H1 (cell line): ENCODE data around the gene GLRA1. TPM values are rescaled to one million over a fixed set of nuclear protein-coding genes. Genes with fewer than 3 reads are reported as not detected.

Source experiments
- CTCF ChIA-PET: fragments of 300-600 bp; sonication (Branson Sonifier 250); formaldehyde crosslinking; loops from one replicate; lab custom pipeline; 2021; ENCODE audit not compliant: partially characterized antibody; lab: Charles Lee
- POLR2A ChIA-PET: fragments of 300-600 bp; sonication (Branson Sonifier 250); formaldehyde crosslinking; loops from one replicate; lab custom pipeline; 2021; ENCODE audit warnings: inconsistent platforms; ENCODE audit not compliant: partially characterized antibody; lab: Charles Lee
- DNase-seq, 2 experiments: peaks; one replicate each; pipeline versions ENCODE4 v3.0.0 to v3.0.0-alpha.2; 2010 to 2022; ENCODE audit warnings: low spot score in 2 of 2, low read depth in 1 of 2, mixed read lengths in 1 of 2
- FAIRE-seq: peaks from 2 replicates; lab custom pipeline; 2011; peaks lifted over from hg19 to GRCh38; lab: Jason Lieb, UNC
- H2AFZ ChIP-seq: 2 replicates; pipeline ENCODE4 v1.8.1; 2012; ENCODE audit warnings: low read length, inconsistent platforms
- H2AK5ac ChIP-seq: 2 replicates; pipeline ENCODE4 v1.6.1; 2013; ENCODE audit warnings: low read depth, low read length
- H2BK120ac ChIP-seq: replicated peaks from 2 replicates; pipeline ENCODE3; 2013; ENCODE audit warnings: low read depth, low read length, inconsistent platforms
- H2BK12ac ChIP-seq: 2 replicates; pipeline ENCODE4 v1.6.1; 2013; ENCODE audit warnings: low read depth, low read length
- H2BK15ac ChIP-seq: 2 replicates; pipeline ENCODE4 v1.6.1; 2013; ENCODE audit warnings: low read length
- H2BK20ac ChIP-seq: 2 replicates; pipeline ENCODE4 v1.6.1; 2013; ENCODE audit warnings: low read length
- H2BK5ac ChIP-seq: 2 replicates; pipeline ENCODE4 v1.6.1; 2013; ENCODE audit warnings: low read depth, low read length
- H3K14ac ChIP-seq: 2 replicates; pipeline ENCODE4 v1.6.1; 2013; ENCODE audit warnings: inconsistent platforms; ENCODE audit not compliant: insufficient read length
- H3K18ac ChIP-seq: 2 replicates; pipeline ENCODE4 v1.6.1; 2013; ENCODE audit warnings: low read length; ENCODE audit errors: extremely low read depth
- H3K23ac ChIP-seq: 2 replicates; pipeline ENCODE4 v1.6.1; 2013; ENCODE audit warnings: inconsistent platforms; ENCODE audit not compliant: insufficient read length
- H3K23me2 ChIP-seq: 2 replicates; pipeline ENCODE4 v1.6.1; 2013; ENCODE audit warnings: low read depth, low read length
- H3K27ac ChIP-seq: 2 replicates; pipeline ENCODE4 v1.6.1; 2011; ENCODE audit warnings: low read depth, low read length, inconsistent platforms
- H3K27me3 ChIP-seq, 4 experiments: replicated peaks in 1 of 4; 1 replicate in 1 of 4; 2 replicates in 3 of 4; pipeline versions ENCODE4 v1.6.1 to v1.8.1; 2011 to 2013; ENCODE audit warnings: low read length in 3 of 4, mild to moderate bottlenecking in 3 of 4, inconsistent platforms in 2 of 4, mixed read lengths in 2 of 4, moderate library complexity in 1 of 4; ENCODE audit not compliant: control insufficient read depth in 3 of 4, insufficient read depth in 3 of 4; ENCODE audit errors: extremely low read depth in 1 of 4
- H3K36me3 ChIP-seq, 4 experiments: 2 replicates each; pipeline versions ENCODE4 v1.6.1 to v1.8.1; 2011 to 2013; ENCODE audit warnings: mild to moderate bottlenecking in 4 of 4, low read length in 3 of 4, moderate library complexity in 2 of 4, control low read depth in 1 of 4, inconsistent platforms in 1 of 4; ENCODE audit not compliant: insufficient read depth in 4 of 4, control insufficient read depth in 2 of 4
- H3K4ac ChIP-seq: replicated peaks from 2 replicates; pipeline ENCODE3; 2013; ENCODE audit warnings: low read length, low read depth, mixed read lengths, inconsistent platforms; ENCODE audit not compliant: insufficient read length
- H3K4me1 ChIP-seq, 4 experiments: replicated peaks in 1 of 4; 1 replicate in 1 of 4; 2 replicates in 3 of 4; pipeline versions ENCODE4 v1.6.1 to v1.8.1; 2011 to 2013; ENCODE audit warnings: low read length in 3 of 4, inconsistent platforms in 2 of 4, mixed read lengths in 1 of 4; ENCODE audit not compliant: insufficient read depth in 4 of 4, control insufficient read depth in 3 of 4
- H3K4me2 ChIP-seq, 2 experiments: 2 replicates each; pipeline versions ENCODE4 v1.6.1 to v1.8.1; 2011 to 2013; ENCODE audit warnings: low read depth in 2 of 2, low read length in 2 of 2, control low read depth in 1 of 2, inconsistent platforms in 1 of 2, mild to moderate bottlenecking in 1 of 2; ENCODE audit not compliant: insufficient read depth in 1 of 2
- H3K4me3 ChIP-seq, 4 experiments: fragments of 200-600, 300-600 bp in 1 of 4; sonication (generic), shearing (Covaris generic), sonication (Bioruptor Twin) in 1 of 4; 2 replicates each; pipeline versions ENCODE4 v1.5.1 to v1.8.1; 2011 to 2016; ENCODE audit warnings: low read length in 4 of 4, low read depth in 3 of 4, control low read depth in 2 of 4, inconsistent platforms in 2 of 4, mild to moderate bottlenecking in 2 of 4, mixed read lengths in 1 of 4, moderate library complexity in 1 of 4; ENCODE audit not compliant: insufficient read depth in 2 of 4; ENCODE audit errors: extremely low read depth in 1 of 4
- H3K56ac ChIP-seq: replicated peaks from 2 replicates; pipeline ENCODE3; 2013; ENCODE audit warnings: low read depth, mild to moderate bottlenecking, mixed read lengths, low read length, inconsistent platforms; ENCODE audit not compliant: insufficient read length
- H3K79me1 ChIP-seq: 2 replicates; pipeline ENCODE4 v1.6.1; 2013; ENCODE audit warnings: low read depth, low read length, control low read depth
- H3K79me2 ChIP-seq, 2 experiments: 2 replicates each; pipeline versions ENCODE4 v1.6.1 to v1.8.1; 2012 to 2013; ENCODE audit warnings: low read length in 2 of 2, mild to moderate bottlenecking in 2 of 2, inconsistent platforms in 1 of 2; ENCODE audit not compliant: insufficient read depth in 2 of 2, control insufficient read depth in 1 of 2
- H3K9ac ChIP-seq, 4 experiments: replicated peaks in 1 of 4; 1 replicate in 1 of 4; 2 replicates in 3 of 4; pipeline versions ENCODE4 v1.6.1 to v1.8.1; 2011 to 2013; ENCODE audit warnings: low read depth in 3 of 4, low read length in 3 of 4, control low read depth in 2 of 4, mild to moderate bottlenecking in 2 of 4, moderate library complexity in 2 of 4, inconsistent platforms in 1 of 4; ENCODE audit errors: extremely low read depth in 1 of 4
- H3K9me3 ChIP-seq, 2 experiments: 2 replicates each; pipeline versions ENCODE4 v1.6.1 to v1.8.1; 2012 to 2013; ENCODE audit warnings: mild to moderate bottlenecking in 2 of 2, moderate library complexity in 2 of 2, control low read depth in 1 of 2, inconsistent platforms in 1 of 2, low read depth in 1 of 2, low read length in 1 of 2, mixed read lengths in 1 of 2; ENCODE audit not compliant: insufficient read depth in 2 of 2
- H4K20me1 ChIP-seq, 2 experiments: replicated peaks in 1 of 2; 2 replicates each; pipeline versions ENCODE3 to v1.8.1; 2011 to 2013; ENCODE audit warnings: inconsistent platforms in 2 of 2, low read length in 2 of 2, mild to moderate bottlenecking in 1 of 2; ENCODE audit not compliant: insufficient read depth in 2 of 2, control insufficient read depth in 1 of 2
- H4K5ac ChIP-seq: 2 replicates; pipeline ENCODE4 v1.6.1; 2013; ENCODE audit warnings: low read length, low read depth, mixed read lengths, inconsistent platforms; ENCODE audit not compliant: insufficient read length
- H4K8ac ChIP-seq: 2 replicates; pipeline ENCODE4 v1.8.0; 2013; ENCODE audit warnings: mild to moderate bottlenecking, moderate library complexity, low read length, inconsistent platforms; ENCODE audit not compliant: insufficient read depth; ENCODE audit errors: extremely low read depth
- H4K91ac ChIP-seq: replicated peaks from 2 replicates; pipeline ENCODE3; 2013; ENCODE audit warnings: low read length, mixed read lengths, inconsistent platforms; ENCODE audit not compliant: insufficient read length
- ASH2L ChIP-seq: fragments of 200-600, 300-600 bp; sonication (generic); IDR thresholded peaks from one replicate; pipeline ENCODE4 v1.7.1; 2017; ENCODE audit warnings: low read length
- EZH2 ChIP-seq: fragments of 200-600 bp; sonication (generic); IDR thresholded peaks from 2 replicates; pipeline ENCODE4 v1.7.1; 2012; ENCODE audit warnings: low read depth, mild to moderate bottlenecking, moderate library complexity, low read length, inconsistent platforms; ENCODE audit not compliant: severe bottlenecking
- JUN ChIP-seq: IDR thresholded peaks from 2 replicates; pipeline ENCODE4 v1.6.1; 2011; ENCODE audit warnings: low read depth, mild to moderate bottlenecking, improper control_type of control experiment, low read length
- NANOG ChIP-seq: IDR thresholded peaks from 2 replicates; pipeline ENCODE4 v1.6.1; 2011; ENCODE audit warnings: low read length, low read depth, mild to moderate bottlenecking, inconsistent platforms; ENCODE audit not compliant: insufficient read depth, poor library complexity, severe bottlenecking
- RFX5 ChIP-seq: IDR thresholded peaks from 2 replicates; pipeline ENCODE4 v1.6.1; 2011; ENCODE audit warnings: low read depth, low read length, improper control_type of control experiment, borderline replicate concordance
- SIN3A ChIP-seq, 2 experiments: IDR thresholded peaks in 1 of 2; conservative IDR thresholded peaks in 1 of 2; 2 replicates each; pipeline ENCODE4 v1.6.1; 2011 to 2012; ENCODE audit warnings: low read length in 2 of 2, improper control_type of control experiment in 1 of 2, low read depth in 1 of 2, mild to moderate bottlenecking in 1 of 2
- SIX5 ChIP-seq: IDR thresholded peaks from 2 replicates; pipeline ENCODE4 v1.6.1; 2011; ENCODE audit warnings: mild to moderate bottlenecking, low read depth, low read length
- TBP ChIP-seq: IDR thresholded peaks from 2 replicates; pipeline ENCODE4 v1.6.1; 2011; ENCODE audit warnings: low read depth, low read length, improper control_type of control experiment
- YY1 ChIP-seq: IDR thresholded peaks from 2 replicates; pipeline ENCODE4 v1.6.1; 2011; ENCODE audit warnings: low read depth, mild to moderate bottlenecking, low read length
- WGBS, 2 experiments: shearing (Covaris generic) in 1 of 2; methylation state at CpG; one replicate each; pipeline versions ENCODE4 v1.1.6 to v1.1.7; 2013 to 2015; ENCODE audit warnings: low lambda C conversion rate in 2 of 2, mixed read lengths in 2 of 2, inconsistent platforms in 1 of 2, low coverage in 1 of 2, missing lambda C conversion rate in 1 of 2; ENCODE audit not compliant: insufficient replicate concordance in 2 of 2, insufficient coverage in 1 of 2, insufficient read length in 1 of 2; ENCODE audit errors: extremely low coverage in 1 of 2, missing lambda C conversion rate in 1 of 2; 5-methylcytosine and 5-hydroxymethylcytosine counted together
- polyA plus RNA-seq, 7 experiments: library from polyadenylated mRNA; depleted of rRNA in 3 of 7; stranded (reverse) in 5 of 7; unstranded in 2 of 7; fragments of >200 nt in 5 of 7; fragments of 200-250 nt in 2 of 7; gene quantifications; 1 replicate in 5 of 7; 2 replicates in 1 of 7; 4 replicates in 1 of 7; pipeline versions ENCODE4 v1.2.1 to v1.2.3, GENCODE V29; 2011 to 2013; ENCODE audit warnings: missing spikeins in 2 of 7, mixed read lengths in 2 of 7
- total RNA-seq: library from RNA; stranded (reverse); fragmentation: NEBNext Ultra II Directional; extraction: Animal tissue kit (Norgen Biotek cat#: 25700); gene quantifications from 2 replicates; pipeline ENCODE4 v1.2.1, GENCODE V29; 2021
- TF ChIP-seq, protein P1 (sequence below), 3 experiments: IDR thresholded peaks; 1 replicate in 2 of 3; 2 replicates in 1 of 3; pipeline versions ENCODE4 v1.5.1 to v1.6.1; 2011; ENCODE audit warnings: low read length in 3 of 3, mild to moderate bottlenecking in 3 of 3, inconsistent platforms in 2 of 3, low read depth in 1 of 3, moderate library complexity in 1 of 3; ENCODE audit not compliant: insufficient read depth in 1 of 3; ENCODE audit errors: control extremely low read depth in 1 of 3
- TF ChIP-seq, protein P2 (sequence below): IDR thresholded peaks from 2 replicates; pipeline ENCODE4 v1.6.1; 2011; ENCODE audit warnings: low read depth, mild to moderate bottlenecking, low read length; ENCODE audit not compliant: insufficient read depth

GLRA1 gene
- total and polyA plus RNA-seq, 2 of the 8 experiments (the other 6 are each of a cell fraction or from before 2014, with no cell fraction given) = not detected

- Histone ChIP-seq H4K8ac (no peak overlapping the region), H4K5ac (no peak overlapping the region), H3K79me2 (no peaks in the 10 kb centered on the region), H3K27me3 (peaks cover under 1 to 20% (median 10%) of the 10 kb centered on the region in 4 experiments), H4K20me1 (no peaks in the 10 kb centered on the region), H3K56ac (no peak overlapping the region), H2BK5ac (no peak overlapping the region), H3K4ac (no peak overlapping the region), H3K27ac (no peak overlapping the region), H3K14ac (no peak overlapping the region), H3K36me3 (no peaks in the 10 kb centered on the region), H3K18ac (no peak overlapping the region), H3K79me1 (no peaks in the 10 kb centered on the region), H3K9me3 (no peaks in the 10 kb centered on the region), H3K23ac (no peak overlapping the region), H3K4me1 (peaks cover 0 to 2% (median 0%) of the 10 kb centered on the region in 4 experiments; a peak in 2 of 7 replicates), H4K91ac (no peak overlapping the region), H2BK12ac (no peak overlapping the region), H3K9ac (no peak overlapping the region), H3K23me2 (no peaks in the 10 kb centered on the region), H2AFZ (no peak overlapping the region), H3K4me2 (no peak overlapping the region), H2BK20ac (no peak overlapping the region), H2AK5ac (no peak overlapping the region), H3K4me3 (no peak overlapping the region), H2BK120ac (no peak overlapping the region), H2BK15ac (no peak overlapping the region)
- FAIRE-seq (no peak), DNase-seq (no peak)
- ChIA-PET POLR2A (no interaction called here), CTCF (interaction anchor here (1.0 to 4.0 kb wide), 3 partner anchors 9 to 436 kb away, joined by 3 to 22 read pairs (median 4); partner anchors contain the start of gene GLRA1)
- WGBS, 2 experiments = 90% methylated on average over 2 of the region's 2 CpGs; no CpG with 5 or more reads in 1 of the 2 experiments
- TF ChIP-seq JUN (no peak), TBP (no peak), RFX5 (no peak), ASH2L (no peak), SIN3A (conservative IDR thresholded peaks at IDR 0.05 in 1 of 2, IDR thresholded peaks at IDR 0.05 in 1 of 2; ENCODE audit: low read depth in 1 of 2, low read length in 2 of 2) (no peak), EZH2 (no peak), YY1 (no peak), NANOG (no peak), SIX5 (no peak)
- TF ChIP-seq, protein P1, sequence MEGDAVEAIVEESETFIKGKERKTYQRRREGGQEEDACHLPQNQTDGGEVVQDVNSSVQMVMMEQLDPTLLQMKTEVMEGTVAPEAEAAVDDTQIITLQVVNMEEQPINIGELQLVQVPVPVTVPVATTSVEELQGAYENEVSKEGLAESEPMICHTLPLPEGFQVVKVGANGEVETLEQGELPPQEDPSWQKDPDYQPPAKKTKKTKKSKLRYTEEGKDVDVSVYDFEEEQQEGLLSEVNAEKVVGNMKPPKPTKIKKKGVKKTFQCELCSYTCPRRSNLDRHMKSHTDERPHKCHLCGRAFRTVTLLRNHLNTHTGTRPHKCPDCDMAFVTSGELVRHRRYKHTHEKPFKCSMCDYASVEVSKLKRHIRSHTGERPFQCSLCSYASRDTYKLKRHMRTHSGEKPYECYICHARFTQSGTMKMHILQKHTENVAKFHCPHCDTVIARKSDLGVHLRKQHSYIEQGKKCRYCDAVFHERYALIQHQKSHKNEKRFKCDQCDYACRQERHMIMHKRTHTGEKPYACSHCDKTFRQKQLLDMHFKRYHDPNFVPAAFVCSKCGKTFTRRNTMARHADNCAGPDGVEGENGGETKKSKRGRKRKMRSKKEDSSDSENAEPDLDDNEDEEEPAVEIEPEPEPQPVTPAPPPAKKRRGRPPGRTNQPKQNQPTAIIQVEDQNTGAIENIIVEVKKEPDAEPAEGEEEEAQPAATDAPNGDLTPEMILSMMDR (IDR thresholded peaks at IDR 0.05; ENCODE audit: control extremely low read depth in 1 of 3, insufficient read depth in 1 of 3, low read depth in 1 of 3, low read length in 3 of 3) = no peak
- TF ChIP-seq, protein P2, sequence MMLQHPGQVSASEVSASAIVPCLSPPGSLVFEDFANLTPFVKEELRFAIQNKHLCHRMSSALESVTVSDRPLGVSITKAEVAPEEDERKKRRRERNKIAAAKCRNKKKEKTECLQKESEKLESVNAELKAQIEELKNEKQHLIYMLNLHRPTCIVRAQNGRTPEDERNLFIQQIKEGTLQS = no peak
Observed at GRCh38 chr5:151913425-151913824, 11.2 kb downstream of the GLRA1 start.
